Neuronal stem cell (in vitro differentiated cells): Measurements from ENCODE around the gene ARPIN.
"Not testable (repeated sequence)": the region's sequence is repeated elsewhere in the genome, so short reads cannot be mapped to it uniquely, and the experiment has no call there.

Source experiments
- DNase-seq: peaks from one replicate; pipeline ENCODE4 v3.0.0-alpha.2; 2013; ENCODE audit warnings: low spot score
- H2AFZ ChIP-seq: one replicate; pipeline ENCODE4 v1.6.1; 2013; ENCODE audit warnings: mild to moderate bottlenecking, low read length, inconsistent platforms
- H2AK5ac ChIP-seq: 2 replicates; pipeline ENCODE4 v1.6.1; 2013; ENCODE audit warnings: low read depth, mild to moderate bottlenecking, inconsistent platforms, low read length, moderate library complexity, mixed read lengths
- H2BK120ac ChIP-seq: 2 replicates; pipeline ENCODE4 v1.6.1; 2013; ENCODE audit warnings: low read depth, mild to moderate bottlenecking, inconsistent platforms, low read length, moderate library complexity, mixed read lengths
- H2BK12ac ChIP-seq: one replicate; pipeline ENCODE4 v1.6.1; 2013; ENCODE audit warnings: low read length, inconsistent platforms
- H2BK15ac ChIP-seq: 2 replicates; pipeline ENCODE4 v1.6.1; 2013; ENCODE audit warnings: mild to moderate bottlenecking, low read length, inconsistent platforms, mixed read lengths
- H2BK5ac ChIP-seq: one replicate; pipeline ENCODE4 v1.6.1; 2013; ENCODE audit warnings: inconsistent platforms, mild to moderate bottlenecking, low read length, moderate library complexity
- H3K14ac ChIP-seq: one replicate; pipeline ENCODE4 v1.6.1; 2013; ENCODE audit warnings: low read length, inconsistent platforms
- H3K18ac ChIP-seq: 2 replicates; pipeline ENCODE4 v1.6.1; 2013; ENCODE audit warnings: low read length, inconsistent platforms
- H3K23ac ChIP-seq: 2 replicates; pipeline ENCODE4 v1.6.1; 2013; ENCODE audit warnings: low read depth, mild to moderate bottlenecking, mixed read lengths, low read length, inconsistent platforms; ENCODE audit not compliant: poor library complexity
- H3K27ac ChIP-seq: replicated peaks from 3 replicates; pipeline ENCODE4 v1.5.1; 2013; ENCODE audit warnings: low read length, inconsistent platforms
- H3K27me3 ChIP-seq, 3 experiments: 2 replicates each; pipeline ENCODE4 v1.6.1; 2013; ENCODE audit warnings: low read length in 3 of 3, mild to moderate bottlenecking in 2 of 3, inconsistent platforms in 1 of 3, low read depth in 1 of 3, mixed read lengths in 1 of 3, moderate library complexity in 1 of 3; ENCODE audit not compliant: control insufficient read depth in 3 of 3, insufficient read depth in 3 of 3
- H3K36me3 ChIP-seq, 2 donors: replicated peaks in 1 of 2; 2 replicates each; pipeline ENCODE4 v1.6.1; 2013; ENCODE audit warnings: low read length in 2 of 2; ENCODE audit not compliant: control insufficient read depth in 2 of 2, insufficient read depth in 2 of 2
- H3K4ac ChIP-seq: 2 replicates; pipeline ENCODE4 v1.6.1; 2013; ENCODE audit warnings: inconsistent platforms, mild to moderate bottlenecking, low read length, moderate library complexity
- H3K4me1 ChIP-seq, 2 donors: 1 replicate in 1 of 2; 2 replicates in 1 of 2; pipeline ENCODE4 v1.6.1; 2013; ENCODE audit warnings: low read length in 2 of 2, low read depth in 1 of 2; ENCODE audit not compliant: control insufficient read depth in 2 of 2, insufficient read depth in 1 of 2
- H3K4me2 ChIP-seq: one replicate; pipeline ENCODE4 v1.6.1; 2013; ENCODE audit warnings: mild to moderate bottlenecking, low read length, inconsistent platforms; ENCODE audit not compliant: insufficient read depth, poor library complexity, severe bottlenecking
- H3K4me3 ChIP-seq, 2 donors: 2 replicates each; pipeline ENCODE4 v1.5.1; 2013; ENCODE audit warnings: low read length in 2 of 2, mild to moderate bottlenecking in 2 of 2, inconsistent platforms in 1 of 2, moderate library complexity in 1 of 2
- H3K79me1 ChIP-seq: one replicate; pipeline ENCODE4 v1.6.1; 2013; ENCODE audit warnings: low read depth, mild to moderate bottlenecking, inconsistent platforms, low read length, moderate library complexity
- H3K9ac ChIP-seq: one replicate; pipeline ENCODE4 v1.6.1; 2013; ENCODE audit warnings: mild to moderate bottlenecking, low read depth, low read length, inconsistent platforms; ENCODE audit not compliant: poor library complexity
- H3K9me3 ChIP-seq, 2 donors: replicated peaks in 1 of 2; 2 replicates each; pipeline versions ENCODE3 to v1.6.1; 2013; ENCODE audit warnings: low read length in 2 of 2, mild to moderate bottlenecking in 2 of 2, inconsistent platforms in 1 of 2, low read depth in 1 of 2, mixed read lengths in 1 of 2, moderate library complexity in 1 of 2; ENCODE audit not compliant: control insufficient read depth in 2 of 2, insufficient read depth in 1 of 2
- H4K8ac ChIP-seq: one replicate; pipeline ENCODE4 v1.6.1; 2013; ENCODE audit warnings: low read depth, mild to moderate bottlenecking, inconsistent platforms, low read length, moderate library complexity
- H4K91ac ChIP-seq: one replicate; pipeline ENCODE4 v1.6.1; 2013; ENCODE audit warnings: low read length, low read depth, mild to moderate bottlenecking, inconsistent platforms; ENCODE audit not compliant: poor library complexity
- WGBS, 2 donors: extraction: QIAGEN DNeasy Blood & Tissue Kit; methylation state at CpG; one replicate each; pipeline ENCODE4 v1.1.7; 2013; ENCODE audit warnings: missing lambda C conversion rate in 2 of 2, mixed read lengths in 1 of 2; ENCODE audit not compliant: insufficient read length in 2 of 2, insufficient replicate concordance in 1 of 2; ENCODE audit errors: extremely low coverage in 2 of 2; 5-methylcytosine and 5-hydroxymethylcytosine counted together

The ARPIN gene

GRCh38 chr15:89939910-89940309 lies 27.2 kb upstream of the ARPIN start:
- Histone ChIP-seq H3K18ac (no peak overlapping the region), H3K14ac (no peak overlapping the region), H3K4me2 (no peak overlapping the region), H3K23ac (no peak overlapping the region), H3K9ac (no peak overlapping the region), H2BK5ac (no peak overlapping the region), H3K27me3 (peaks cover 0 to 12% (median 0%) of the 10 kb centered on the region in 3 experiments), H3K4ac (no peak overlapping the region), H2AFZ (no peak overlapping the region), H3K27ac (no peak overlapping the region), H2BK15ac (no peak overlapping the region), H2AK5ac (no peak overlapping the region), H3K36me3 (no peaks in the 10 kb centered on the region), H3K9me3 (no peaks in the 10 kb centered on the region), H4K91ac (no peak overlapping the region), H2BK12ac (no peak overlapping the region), H4K8ac (no peak overlapping the region), H2BK120ac (no peak overlapping the region), H3K79me1 (no peaks in the 10 kb centered on the region), H3K4me1 (no peaks in the 10 kb centered on the region), H3K4me3 (no peak overlapping the region)
- WGBS, 2 donors: no CpG with 5 or more reads among the region's 3 CpGs
- no peak for DNase-seq

GRCh38 chr15:89939377-89939776 lies 26.6 kb upstream of the ARPIN start:
- H2AK5ac ChIP-seq, H3K14ac ChIP-seq, H3K9me3 ChIP-seq, H3K36me3 ChIP-seq, H3K18ac ChIP-seq, H2AFZ ChIP-seq, H3K27ac ChIP-seq, H3K4me2 ChIP-seq, H3K4me3 ChIP-seq, H3K23ac ChIP-seq, H4K8ac ChIP-seq, H2BK12ac ChIP-seq, H3K4me1 ChIP-seq, DNase-seq, H2BK5ac ChIP-seq, H3K9ac ChIP-seq, H2BK15ac ChIP-seq, H4K91ac ChIP-seq, H3K79me1 ChIP-seq, H3K4ac ChIP-seq, H2BK120ac ChIP-seq: not testable (repeated sequence)
- WGBS, 2 donors: no CpG with 5 or more reads among the region's 2 CpGs
- H3K27me3 ChIP-seq: peaks cover 0 to 16% (median 0%) of the 10 kb centered on the region in 3 experiments

- WGBS, 2 donors: no CpG with 5 or more reads among the region's 10 CpGs
- H2BK5ac ChIP-seq: no peak overlapping the region
- no peak overlapping the region for H3K4me2 ChIP-seq
Measured at GRCh38 chr15:89937365-89938350, 24.9 kb upstream of the ARPIN start.

GRCh38 chr15:89936786-89937265 lies 24.1 kb upstream of the ARPIN start:
- WGBS, 2 donors: no CpG with 5 or more reads among the region's 14 CpGs
- no peak overlapping the region for H3K27ac ChIP-seq
- no peak overlapping the region for H4K8ac ChIP-seq
- no peak overlapping the region for H2BK12ac ChIP-seq
- no peak overlapping the region for H2AK5ac ChIP-seq
- no peak overlapping the region for H3K23ac ChIP-seq
- no peak overlapping the region for H3K4me2 ChIP-seq
- no peak overlapping the region for H3K14ac ChIP-seq
- H3K4me3 ChIP-seq: no peak overlapping the region
- no peak overlapping the region for H2BK15ac ChIP-seq
- DNase-seq: no peak
- no peak overlapping the region for H2AFZ ChIP-seq
- H3K4ac ChIP-seq: no peak overlapping the region
- H3K4me1 ChIP-seq: no peaks in the 10 kb centered on the region
- H3K9me3 ChIP-seq: no peaks in the 10 kb centered on the region
- no peaks in the 10 kb centered on the region for H3K79me1 ChIP-seq
- no peaks in the 10 kb centered on the region for H3K36me3 ChIP-seq
- peaks cover 0 to 33% (median 0%) of the 10 kb centered on the region in 3 experiments for H3K27me3 ChIP-seq
- H4K91ac ChIP-seq: no peak overlapping the region
- no peak overlapping the region for H3K18ac ChIP-seq
- H2BK120ac ChIP-seq: no peak overlapping the region
- H2BK5ac ChIP-seq: no peak overlapping the region
- no peak overlapping the region for H3K9ac ChIP-seq

More at GRCh38 chr15:89937365-89938350, 24.9 kb upstream of the ARPIN start:
- Histone ChIP-seq H3K18ac (no peak overlapping the region), H3K9me3 (no peaks in the 10 kb centered on the region), H2BK12ac (no peak overlapping the region), H4K91ac (no peak overlapping the region), H3K27me3 (peaks cover 0 to 27% (median 0%) of the 10 kb centered on the region in 3 experiments), H3K14ac (no peak overlapping the region), H3K4ac (no peak overlapping the region), H2AFZ (no peak overlapping the region), H3K36me3 (no peaks in the 10 kb centered on the region), H3K27ac (no peak overlapping the region), H3K23ac (no peak overlapping the region), H2BK120ac (no peak overlapping the region), H2BK15ac (no peak overlapping the region), H4K8ac (no peak overlapping the region), H3K9ac (no peak overlapping the region), H3K79me1 (no peaks in the 10 kb centered on the region), H2AK5ac (no peak overlapping the region), H3K4me1 (no peaks in the 10 kb centered on the region), H3K4me3 (no peak overlapping the region)
- no peak for DNase-seq
